SK-N-SH (cell line): ENCODE data around the gene PCBP3. TPM values are rescaled to one million over a fixed set of nuclear protein-coding genes. Genes with fewer than 3 reads are reported as not detected.

Source experiments
- CTCF ChIA-PET: fragments of 300-600, 350-600 bp; formaldehyde crosslinking; extraction: SDS; loops from one replicate; lab custom pipeline; 2021; lab: Yijun Ruan, JAX
- POLR2A ChIA-PET: fragments of 350-600 bp; sonication (Branson Sonifier 250); formaldehyde crosslinking; extraction: SDS; loops from one replicate; lab custom pipeline; 2020; ENCODE audit warnings: antibody characterized with exemption, inconsistent platforms; lab: Yijun Ruan, JAX
- DNase-seq: peaks from one replicate; pipeline ENCODE4 v3.0.0; 2012
- H2AFZ ChIP-seq: fragments of 200-600 bp; sonication (generic); 2 replicates; pipeline ENCODE4 v1.8.1; 2016; ENCODE audit warnings: antibody characterized with exemption, mild to moderate bottlenecking, low read depth
- H3F3A ChIP-seq: fragments of 200-600 bp; sonication (generic); replicated peaks from 2 replicates; pipeline ENCODE3; 2016; ENCODE audit warnings: antibody characterized with exemption, mild to moderate bottlenecking; ENCODE audit not compliant: insufficient read depth
- H3K27ac ChIP-seq, 2 experiments: fragments of 200-500 bp in 1 of 2; fragments of 200-600 bp in 1 of 2; sonication (Bioruptor generic) in 1 of 2; sonication (generic), shearing (Covaris generic) in 1 of 2; 2 replicates each; pipeline versions ENCODE4 v1.5.1 to v1.6.1; 2014 to 2016; ENCODE audit warnings: low read depth in 2 of 2, inconsistent platforms in 1 of 2, low read length in 1 of 2, mild to moderate bottlenecking in 1 of 2, mixed read lengths in 1 of 2
- H3K27me3 ChIP-seq: fragments of 200-600 bp; sonication (generic), shearing (Covaris generic); 2 replicates; pipeline ENCODE4 v1.6.1; 2016; ENCODE audit warnings: mixed run types; ENCODE audit not compliant: insufficient read depth
- H3K36me3 ChIP-seq, 2 experiments: fragments of 200-500 bp in 1 of 2; fragments of 200-600 bp in 1 of 2; sonication (Bioruptor generic) in 1 of 2; sonication (generic) in 1 of 2; replicated peaks in 1 of 2; 2 replicates each; pipeline versions ENCODE3 to v1.5.1; 2014 to 2016; ENCODE audit warnings: low read length in 1 of 2, mild to moderate bottlenecking in 1 of 2; ENCODE audit not compliant: insufficient read depth in 2 of 2, control insufficient read depth in 1 of 2
- H3K4me1 ChIP-seq, 2 experiments: fragments of 200-500 bp in 1 of 2; fragments of 200-600 bp in 1 of 2; sonication (Bioruptor generic) in 1 of 2; sonication (generic), shearing (Covaris generic) in 1 of 2; 2 replicates each; pipeline versions ENCODE4 v1.5.1 to v1.6.1; 2014 to 2016; ENCODE audit warnings: low read depth in 1 of 2, low read length in 1 of 2, mixed run types in 1 of 2; ENCODE audit not compliant: insufficient read depth in 2 of 2, control insufficient read depth in 1 of 2
- H3K4me2 ChIP-seq: fragments of 200-600 bp; sonication (generic), shearing (Covaris generic); 2 replicates; pipeline ENCODE4 v1.6.1; 2017; ENCODE audit warnings: mixed run types
- H3K4me3 ChIP-seq, 2 experiments: fragments of 200-500 bp in 1 of 2; fragments of 200-600 bp in 1 of 2; sonication (Bioruptor generic) in 1 of 2; sonication (generic), shearing (Covaris generic) in 1 of 2; 2 replicates each; pipeline versions ENCODE4 v1.5.1 to v1.8.1; 2014 to 2016; ENCODE audit warnings: low read depth in 2 of 2, inconsistent platforms in 1 of 2, low read length in 1 of 2, mild to moderate bottlenecking in 1 of 2, mixed read lengths in 1 of 2, moderate library complexity in 1 of 2
- H3K79me2 ChIP-seq: fragments of 200-600 bp; sonication (generic); 2 replicates; pipeline ENCODE4 v1.8.1; 2017; ENCODE audit warnings: mild to moderate bottlenecking; ENCODE audit not compliant: insufficient read depth
- H3K9ac ChIP-seq: fragments of 200-600 bp; sonication (generic); 2 replicates; pipeline ENCODE4 v1.6.1; 2017; ENCODE audit warnings: mixed run types
- H3K9me2 ChIP-seq: fragments of 200-600 bp; sonication (generic); 2 replicates; pipeline ENCODE4 v1.6.1; 2017; ENCODE audit warnings: mixed run types
- H3K9me3 ChIP-seq: fragments of 200-600 bp; sonication (generic); 2 replicates; pipeline ENCODE4 v1.6.1; 2017; ENCODE audit warnings: mixed run types, mild to moderate bottlenecking, moderate library complexity
- H4K20me1 ChIP-seq: fragments of 200-600 bp; sonication (generic); 2 replicates; pipeline ENCODE4 v1.6.1; 2017; ENCODE audit warnings: mild to moderate bottlenecking, mixed run types; ENCODE audit not compliant: insufficient read depth
- CTCF ChIP-seq: fragments of 200-600 bp; sonication (generic); IDR thresholded peaks from 2 replicates; pipeline ENCODE4 v1.6.1; 2017; ENCODE audit warnings: antibody characterized with exemption, mild to moderate bottlenecking, moderate library complexity
- ELF1 ChIP-seq: IDR thresholded peaks from 2 replicates; pipeline ENCODE4 v1.4.0; 2012
- EP300 ChIP-seq, 2 experiments: IDR thresholded peaks; 2 replicates each; pipeline versions ENCODE4 v1.4.0 to v1.6.1; 2012; ENCODE audit warnings: borderline replicate concordance in 1 of 2, low read depth in 1 of 2, low read length in 1 of 2
- FOSL2 ChIP-seq: IDR thresholded peaks from 2 replicates; pipeline ENCODE4 v1.4.0; 2012; ENCODE audit warnings: low read depth, mild to moderate bottlenecking, moderate library complexity, borderline replicate concordance
- FOXJ3 ChIP-seq: sonication (generic); formaldehyde crosslinking; IDR thresholded peaks from 2 replicates; pipeline ENCODE4 v1.5.1; 2020; ENCODE audit warnings: mild to moderate bottlenecking, missing genetic modification reagents
- FOXM1 ChIP-seq: IDR thresholded peaks from 2 replicates; pipeline ENCODE4 v1.4.0; 2012; ENCODE audit warnings: low read depth, mild to moderate bottlenecking
- MEF2A ChIP-seq: IDR thresholded peaks from 2 replicates; pipeline ENCODE4 v1.4.0; 2012; ENCODE audit warnings: low read depth, borderline replicate concordance
- NFIC ChIP-seq: IDR thresholded peaks from 2 replicates; pipeline ENCODE4 v1.4.0; 2012; ENCODE audit warnings: borderline replicate concordance
- REST ChIP-seq: IDR thresholded peaks from 2 replicates; pipeline ENCODE4 v1.6.1; 2012; ENCODE audit warnings: mild to moderate bottlenecking, low read depth, low read length, moderate library complexity
- RFX5 ChIP-seq: IDR thresholded peaks from 2 replicates; pipeline ENCODE4 v1.6.1; 2012; ENCODE audit warnings: mild to moderate bottlenecking, improper control_type of control experiment, low read length
- TCF12 ChIP-seq: IDR thresholded peaks from 2 replicates; pipeline ENCODE4 v1.4.0; 2012
- TEAD4 ChIP-seq: IDR thresholded peaks from 2 replicates; pipeline ENCODE4 v1.4.0; 2012; ENCODE audit warnings: mild to moderate bottlenecking, borderline replicate concordance; ENCODE audit not compliant: insufficient read depth
- WGBS: methylation state at CpG from one replicate; pipeline ENCODE4 v1.1.6; 2017; ENCODE audit warnings: low lambda C conversion rate; 5-methylcytosine and 5-hydroxymethylcytosine counted together
- polyA plus RNA-seq, 3 experiments: library from polyadenylated mRNA; depleted of rRNA; stranded (reverse); fragments of >200 nt; gene quantifications; 2 replicates each; pipeline ENCODE4 v1.2.3, GENCODE V29; 2012
- TF ChIP-seq, protein P1 (sequence below): IDR thresholded peaks from 2 replicates; pipeline ENCODE4; 2012
- TF ChIP-seq, protein P2 (sequence below): IDR thresholded peaks from 2 replicates; pipeline ENCODE4 v1.4.0; 2012; ENCODE audit warnings: low read depth, borderline replicate concordance

Gene PCBP3
- polyA plus RNA-seq, 1 of the 3 experiments (the other 2 are of a cell fraction), result 9.5 TPM

GRCh38 chr21:45945066-45945867 lies 301.7 kb downstream of the PCBP3 start (continued):
- no peak for TF ChIP-seq CTCF

GRCh38 chr21:45945868-45946210 lies 302.3 kb downstream of the PCBP3 start:
- H3K36me3 ChIP-seq, result no peaks in the 10 kb centered on the region
- no peaks in the 10 kb centered on the region for H3K79me2 ChIP-seq
- H4K20me1 ChIP-seq, result no peaks in the 10 kb centered on the region
- H3K4me3 ChIP-seq, result no peak overlapping the region
- no peak overlapping the region for H3K27ac ChIP-seq
- H3K9me3 ChIP-seq, result no peaks in the 10 kb centered on the region
- H3K4me2 ChIP-seq, result no peak overlapping the region
- TF ChIP-seq FOXM1 (no peak), TEAD4 (no peak), TCF12 (no peak), MEF2A (no peak), RFX5 (no peak), NFIC (no peak), FOXJ3 (CRISPR knock-in tag) (no peak)
- TF ChIP-seq, protein P1, sequence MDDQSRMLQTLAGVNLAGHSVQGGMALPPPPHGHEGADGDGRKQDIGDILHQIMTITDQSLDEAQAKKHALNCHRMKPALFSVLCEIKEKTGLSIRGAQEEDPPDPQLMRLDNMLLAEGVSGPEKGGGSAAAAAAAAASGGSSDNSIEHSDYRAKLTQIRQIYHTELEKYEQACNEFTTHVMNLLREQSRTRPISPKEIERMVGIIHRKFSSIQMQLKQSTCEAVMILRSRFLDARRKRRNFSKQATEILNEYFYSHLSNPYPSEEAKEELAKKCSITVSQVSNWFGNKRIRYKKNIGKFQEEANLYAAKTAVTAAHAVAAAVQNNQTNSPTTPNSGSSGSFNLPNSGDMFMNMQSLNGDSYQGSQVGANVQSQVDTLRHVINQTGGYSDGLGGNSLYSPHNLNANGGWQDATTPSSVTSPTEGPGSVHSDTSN, result no peak
- TF ChIP-seq, protein P2, sequence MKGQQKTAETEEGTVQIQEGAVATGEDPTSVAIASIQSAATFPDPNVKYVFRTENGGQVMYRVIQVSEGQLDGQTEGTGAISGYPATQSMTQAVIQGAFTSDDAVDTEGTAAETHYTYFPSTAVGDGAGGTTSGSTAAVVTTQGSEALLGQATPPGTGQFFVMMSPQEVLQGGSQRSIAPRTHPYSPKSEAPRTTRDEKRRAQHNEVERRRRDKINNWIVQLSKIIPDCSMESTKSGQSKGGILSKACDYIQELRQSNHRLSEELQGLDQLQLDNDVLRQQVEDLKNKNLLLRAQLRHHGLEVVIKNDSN, result no peak
- H3K27me3 ChIP-seq, result no peaks in the 10 kb centered on the region
- H3F3A ChIP-seq, result no peaks in the 10 kb centered on the region
- POLR2A ChIA-PET, result no interaction called here
- CTCF ChIA-PET, result interaction anchor here (1.4 kb wide), 1 partner anchor 349 kb away, joined by 3 read pairs; no protein-coding TSS in a partner anchor
- H3K9me2 ChIP-seq, result no peaks in the 10 kb centered on the region
- peaks cover 0 to 7% of the 10 kb centered on the region in 2 experiments; a peak in 1 of 4 replicates for H3K4me1 ChIP-seq
- 94% methylated on average over 7 of the region's 12 CpGs for WGBS
- DNase-seq, result no peak
- no peak overlapping the region for H3K9ac ChIP-seq
- H2AFZ ChIP-seq, result no peak overlapping the region

GRCh38 chr21:45947296-45947695 lies 303.8 kb downstream of the PCBP3 start:
- H3K9me3 ChIP-seq, result no peaks in the 10 kb centered on the region
- H3K27ac ChIP-seq, result no peak overlapping the region
- no peaks in the 10 kb centered on the region for H3K36me3 ChIP-seq
- no peak overlapping the region for H3K9ac ChIP-seq
- TF ChIP-seq FOSL2 (no peak), ELF1 (no peak), FOXJ3 (CRISPR knock-in tag) (no peak), EP300 (IDR thresholded peaks at IDR 0.05; ENCODE audit: borderline replicate concordance in 1 of 2, low read depth in 1 of 2, low read length in 1 of 2) (no peak), REST (no peak), MEF2A (no peak)
- TF ChIP-seq, protein P2, result no peak
- TF ChIP-seq, protein P1, result no peak
- DNase-seq, result no peak
- H3K4me3 ChIP-seq, result no peak overlapping the region
- H3K9me2 ChIP-seq, result no peaks in the 10 kb centered on the region
- H4K20me1 ChIP-seq, result no peaks in the 10 kb centered on the region
- ChIA-PET POLR2A (no interaction called here), CTCF (interaction anchor here (1.4 kb wide), 1 partner anchor 351 kb away, joined by 3 read pairs; no protein-coding TSS in a partner anchor)
- H3K4me2 ChIP-seq, result no peak overlapping the region
- H3K79me2 ChIP-seq, result no peaks in the 10 kb centered on the region
- no peaks in the 10 kb centered on the region for H3F3A ChIP-seq
- H3K4me1 ChIP-seq, result peaks cover 0 to 9% of the 10 kb centered on the region in 2 experiments; a peak in 1 of 4 replicates
- 92% methylated on average over 10 of the region's 16 CpGs for WGBS
- no peaks in the 10 kb centered on the region for H3K27me3 ChIP-seq
- no peak overlapping the region for H2AFZ ChIP-seq
